ENCODE measurements around the gene LZTS2.

LZTS2 gene

GRCh38 chr10:101056365-101057151 is 57.0 kb downstream of the LZTS2 start:
- TF ChIP-seq ZFX (IDR thresholded peaks at IDR 0.05): no peak
- TF ChIP-seq, protein P1, sequence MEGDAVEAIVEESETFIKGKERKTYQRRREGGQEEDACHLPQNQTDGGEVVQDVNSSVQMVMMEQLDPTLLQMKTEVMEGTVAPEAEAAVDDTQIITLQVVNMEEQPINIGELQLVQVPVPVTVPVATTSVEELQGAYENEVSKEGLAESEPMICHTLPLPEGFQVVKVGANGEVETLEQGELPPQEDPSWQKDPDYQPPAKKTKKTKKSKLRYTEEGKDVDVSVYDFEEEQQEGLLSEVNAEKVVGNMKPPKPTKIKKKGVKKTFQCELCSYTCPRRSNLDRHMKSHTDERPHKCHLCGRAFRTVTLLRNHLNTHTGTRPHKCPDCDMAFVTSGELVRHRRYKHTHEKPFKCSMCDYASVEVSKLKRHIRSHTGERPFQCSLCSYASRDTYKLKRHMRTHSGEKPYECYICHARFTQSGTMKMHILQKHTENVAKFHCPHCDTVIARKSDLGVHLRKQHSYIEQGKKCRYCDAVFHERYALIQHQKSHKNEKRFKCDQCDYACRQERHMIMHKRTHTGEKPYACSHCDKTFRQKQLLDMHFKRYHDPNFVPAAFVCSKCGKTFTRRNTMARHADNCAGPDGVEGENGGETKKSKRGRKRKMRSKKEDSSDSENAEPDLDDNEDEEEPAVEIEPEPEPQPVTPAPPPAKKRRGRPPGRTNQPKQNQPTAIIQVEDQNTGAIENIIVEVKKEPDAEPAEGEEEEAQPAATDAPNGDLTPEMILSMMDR (conservative IDR thresholded peaks at IDR 0.05): no peak
- H3K27ac ChIP-seq: no peak overlapping the region
